GM19467 (cell line): Measurements from ENCODE around the gene RPS16.

Experiments used
- ATAC-seq: cut with Tn5 transposase; IDR thresholded peaks from one replicate; pipeline ENCODE4 v1.9.1; 2021; ENCODE audit warnings: mild to moderate bottlenecking, moderate library complexity; ENCODE audit not compliant: unreplicated experiment

The RPS16 gene

GRCh38 chr19:39423258-39424086 is 12.3 kb downstream of the RPS16 start:
- no peak for ATAC-seq

DNA sequence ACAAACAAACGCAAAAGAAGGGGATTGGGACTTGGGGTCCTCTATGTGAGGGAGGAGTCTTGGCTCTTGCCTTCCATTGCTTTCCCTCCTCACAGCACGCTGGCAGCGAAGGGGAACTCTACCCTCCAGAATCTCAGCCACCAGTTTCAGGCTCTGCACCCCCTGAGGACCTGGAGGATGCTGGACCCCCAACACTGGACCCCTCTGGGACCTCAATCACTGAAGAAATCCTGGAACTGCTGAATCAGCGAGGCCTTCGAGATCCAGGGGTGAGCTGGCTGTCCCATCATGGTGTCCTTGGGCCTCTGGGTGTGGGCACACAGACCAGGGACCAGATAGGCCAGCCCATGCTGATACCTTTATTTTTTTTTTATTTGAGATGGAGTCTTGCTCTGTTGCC is 13.7 kb downstream of the RPS16 start:
- no peak for ATAC-seq

- no peak for ATAC-seq
Measured at GRCh38 chr19:39420769-39421168, 15.0 kb downstream of the RPS16 start.

GRCh38 chr19:39419003-39419402 is 16.7 kb downstream of the RPS16 start:
- ATAC-seq = no peak

DNA sequence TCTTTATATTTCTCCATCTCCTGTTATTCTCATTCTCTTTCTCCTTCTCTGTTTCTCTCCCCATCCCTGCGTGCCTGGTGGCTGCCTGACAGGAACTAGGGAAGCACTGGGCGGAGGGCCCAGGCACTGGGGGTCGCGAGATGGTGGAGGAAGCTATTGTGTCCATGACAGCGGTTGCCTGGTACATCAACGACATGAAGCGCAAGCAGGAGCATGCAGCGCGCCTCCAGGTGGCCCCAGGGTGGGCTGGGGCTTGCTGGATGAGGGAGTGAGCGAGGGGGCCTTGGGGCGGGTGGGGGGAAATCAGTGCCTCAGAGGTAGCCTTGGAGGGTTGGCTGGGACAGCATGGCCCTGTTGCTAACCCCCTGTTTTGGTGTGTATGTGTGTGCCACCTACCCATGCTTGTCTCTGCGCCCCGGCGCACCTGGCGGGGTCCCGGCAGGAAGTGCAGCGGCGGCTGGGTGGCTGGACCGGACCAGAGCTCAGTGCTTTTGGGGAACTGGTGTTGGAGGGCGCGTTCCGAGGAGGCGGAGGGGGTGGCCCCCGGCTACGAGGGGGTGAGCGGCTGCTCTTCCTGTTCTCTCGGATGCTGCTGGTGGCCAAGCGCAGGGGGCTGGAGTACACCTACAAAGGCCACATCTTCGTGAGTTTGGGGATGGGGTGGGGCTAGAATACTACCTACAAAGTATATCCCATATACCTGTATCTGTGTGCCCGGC is 18.1 kb downstream of the RPS16 start:
- no peak for ATAC-seq

- no peak for ATAC-seq
Measured at GRCh38 chr19:39416152-39417120, 19.3 kb downstream of the RPS16 start.

DNA sequence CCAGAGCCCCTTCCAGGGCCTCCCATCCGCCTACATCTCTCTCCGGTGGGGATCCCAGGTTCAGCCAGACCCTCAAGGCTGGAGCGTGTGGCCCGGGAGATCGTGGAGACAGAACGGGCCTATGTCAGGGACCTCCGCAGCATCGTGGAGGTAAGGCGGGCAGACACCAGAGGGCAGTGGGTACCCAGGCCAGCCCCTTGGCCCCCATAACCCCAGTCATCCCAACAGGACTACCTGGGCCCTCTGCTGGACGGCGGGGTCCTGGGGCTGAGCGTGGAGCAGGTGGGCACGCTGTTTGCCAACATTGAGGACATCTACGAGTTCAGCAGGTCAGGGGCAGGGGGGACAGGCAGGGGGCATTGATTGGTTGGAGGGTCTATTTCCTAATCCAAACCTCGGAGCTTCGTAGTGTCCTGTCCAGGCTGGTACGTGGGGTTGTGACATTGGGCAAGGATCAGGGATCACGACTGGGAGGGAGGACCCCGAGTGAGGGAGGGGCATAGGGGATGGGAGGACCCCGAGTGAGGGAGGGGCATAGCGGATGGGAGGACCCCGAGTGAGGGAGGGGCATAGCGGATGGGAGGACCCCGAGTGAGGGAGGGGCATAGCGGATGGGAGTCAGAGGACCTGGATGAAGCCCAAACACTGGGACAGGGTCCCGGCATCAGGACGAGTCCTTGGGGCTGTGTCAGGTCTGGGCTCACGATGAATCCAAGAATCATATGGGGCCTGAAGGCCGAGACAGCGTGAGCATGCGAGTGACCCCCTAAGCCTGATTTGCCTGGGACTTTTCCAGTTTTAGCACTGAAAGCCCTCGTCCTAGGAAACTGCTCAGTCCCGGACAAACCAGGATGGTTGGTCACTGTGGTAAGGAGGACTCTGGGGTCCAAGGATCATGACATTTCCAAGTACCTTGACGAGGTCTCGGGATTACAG is 20.4 kb downstream of the RPS16 start:
- ATAC-seq = no peak

GRCh38 chr19:39413911-39414608 is 21.7 kb downstream of the RPS16 start:
- ATAC-seq = no peak

DNA sequence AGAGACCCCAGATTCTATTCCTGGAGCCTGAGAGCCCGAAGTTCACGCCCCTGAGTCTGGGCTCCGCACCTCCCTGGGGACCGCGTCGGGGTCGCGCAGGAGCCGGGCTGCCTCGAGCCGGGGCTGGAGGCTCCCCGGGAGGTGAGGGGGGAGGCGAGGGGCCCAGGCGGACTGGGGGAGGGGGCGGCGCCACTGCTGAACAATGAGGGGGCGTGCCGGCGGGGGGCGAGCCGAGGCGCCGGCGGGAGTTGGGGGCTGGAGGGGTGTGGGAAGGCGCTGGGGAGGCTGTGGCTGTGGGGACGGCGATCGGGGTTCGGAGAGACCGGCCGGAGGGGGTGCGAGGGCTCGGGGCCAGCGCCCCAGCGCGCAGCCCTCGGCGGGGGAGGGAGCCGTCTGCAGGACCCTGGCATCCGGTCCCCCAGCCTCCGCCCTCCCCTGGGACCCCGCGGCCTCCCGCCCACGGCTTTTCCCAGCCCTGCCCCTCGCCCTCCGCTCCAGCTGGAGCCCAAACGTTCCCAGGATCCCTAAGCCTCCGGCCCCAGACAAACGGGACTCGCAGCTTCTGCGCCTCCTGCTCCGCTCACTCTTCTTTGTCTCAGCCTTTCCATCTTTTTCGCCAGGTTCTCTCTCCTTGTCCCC is 22.4 kb downstream of the RPS16 start:
- no peak for ATAC-seq

GRCh38 chr19:39412867-39413271 is 22.9 kb downstream of the RPS16 start:
- no peak for ATAC-seq

DNA sequence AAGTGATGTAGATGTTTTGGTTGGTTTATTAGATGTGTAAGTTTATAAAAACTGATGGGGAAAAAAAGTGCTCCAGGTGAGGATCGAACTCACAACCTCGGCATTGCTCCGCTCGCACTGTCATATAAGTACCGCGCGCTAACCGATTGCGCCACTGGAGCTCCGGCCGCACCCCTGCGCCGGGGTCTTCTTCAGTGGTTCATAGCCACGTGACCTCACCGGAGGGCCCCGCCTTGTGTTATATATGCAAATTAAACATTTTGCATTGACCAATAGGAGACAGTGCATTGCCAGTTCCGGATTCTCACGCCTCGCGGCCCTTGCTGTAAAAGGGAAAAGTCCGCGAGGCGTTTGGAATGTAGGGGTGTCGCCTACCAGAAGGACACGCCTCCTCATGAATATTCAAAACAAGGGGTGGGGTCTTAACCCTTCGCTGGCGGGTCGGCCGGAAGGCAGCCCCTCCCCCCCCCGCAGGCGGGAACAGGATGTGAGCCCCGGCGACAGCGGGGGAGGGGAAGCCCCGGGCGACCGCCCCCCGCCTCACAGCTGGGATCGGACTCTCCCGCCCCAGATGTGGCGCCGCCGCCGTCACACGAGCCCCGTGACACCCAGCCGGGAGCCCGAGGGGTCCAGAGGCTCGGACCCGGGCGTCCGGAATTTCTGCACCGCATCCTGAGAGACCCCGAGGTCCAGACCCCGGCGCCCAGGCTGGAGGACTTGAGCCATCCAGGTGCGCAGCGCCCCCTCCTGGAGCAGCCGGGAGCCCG is 23.5 kb downstream of the RPS16 start, which contains the start of gene PLEKHG2:
PLEKHG2 (plus strand) TSS at position 570 of the 767 bp plus-strand sequence. CDS start 1,418 bp downstream, outside the sequence.
- ATAC-seq = peak; percentile 47

DNA sequence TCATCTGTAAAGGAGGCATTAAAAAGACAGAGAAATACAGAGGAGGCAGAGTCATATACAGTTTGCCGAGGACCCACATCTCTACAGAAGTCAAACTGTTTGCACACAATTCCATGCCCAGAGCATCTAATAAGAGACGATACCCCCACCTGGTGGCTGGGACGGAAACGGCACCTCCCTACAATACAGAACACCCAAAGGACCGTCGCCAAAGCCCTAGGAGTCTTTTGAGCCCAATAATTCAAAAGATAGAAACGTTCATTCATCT is 24.0 kb downstream of the RPS16 start:
- ATAC-seq = peak; percentile 22

GRCh38 chr19:39411081-39411831 is 24.5 kb downstream of the RPS16 start:
- no peak for ATAC-seq

DNA sequence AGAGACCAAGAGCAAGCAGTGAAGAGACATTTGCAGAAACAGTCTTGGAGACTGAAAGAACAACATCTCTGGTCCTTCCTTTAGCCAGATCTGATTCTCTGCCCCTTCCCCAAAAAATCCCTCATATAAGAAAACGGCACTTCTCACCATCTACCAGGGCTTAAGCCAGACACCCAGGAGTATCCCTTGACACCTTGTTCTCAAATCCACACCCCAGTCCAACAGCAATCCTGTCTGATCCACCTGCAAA is 25.0 kb downstream of the RPS16 start:
- no peak for ATAC-seq

DNA sequence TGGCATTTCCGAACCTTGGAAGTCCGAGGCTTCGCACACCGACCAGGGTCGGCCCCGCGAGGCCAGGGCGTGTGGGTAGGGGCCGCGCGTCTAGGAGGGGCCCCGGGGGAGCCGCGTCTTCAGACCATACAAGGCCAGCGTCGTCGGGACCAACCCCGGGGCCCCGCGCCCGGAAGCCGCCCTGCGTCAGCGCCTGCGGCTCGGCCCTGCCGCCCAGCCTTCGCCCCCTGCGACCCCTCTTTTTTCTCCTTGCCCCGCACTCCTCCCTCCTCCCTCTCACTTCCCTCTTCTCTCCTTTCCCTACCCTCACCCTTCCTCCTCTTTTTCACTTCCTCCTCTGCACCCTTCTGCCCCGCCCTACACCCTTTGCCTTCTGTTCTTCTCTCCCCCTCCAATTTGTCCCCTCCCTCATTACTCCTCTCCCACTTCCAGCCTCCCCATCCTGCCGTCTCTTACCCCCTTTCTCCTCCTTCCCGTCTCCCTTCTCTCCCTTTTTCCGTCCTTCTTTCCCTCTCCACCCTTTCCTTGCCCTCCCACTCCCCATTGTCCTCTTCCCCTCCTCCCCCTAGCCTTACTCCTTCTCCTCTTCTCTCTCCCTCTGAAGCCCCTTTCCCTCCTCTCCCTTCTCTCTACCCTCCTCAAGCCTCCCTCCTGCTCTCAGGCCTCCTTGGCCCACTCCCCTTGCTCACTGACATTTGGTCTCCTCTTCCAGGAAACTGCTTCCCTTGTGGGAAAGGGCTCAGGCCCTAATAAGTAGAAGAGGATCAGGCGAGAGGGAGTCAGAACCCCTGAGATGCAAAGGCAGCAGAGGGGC is 25.5 kb downstream of the RPS16 start:
- ATAC-seq = no peak

- ATAC-seq = no peak
Measured at GRCh38 chr19:39409208-39410016, 26.3 kb downstream of the RPS16 start.
